NCI-H460 (cell line): ENCODE measurements around the gene ATF6. TPM values are rescaled to one million over a fixed set of nuclear protein-coding genes. Genes with fewer than 3 reads are reported as not detected.
A peak's percentile ranks its signal among the peaks of the same experiment; 100 is the strongest.
"Not testable (repeated sequence)": the region's sequence is repeated elsewhere in the genome, so short reads cannot be mapped to it uniquely, and the experiment has no call there.

Experiments
- DNase-seq: peaks from one replicate; pipeline ENCODE4 v3.0.0-alpha.2; 2016; ENCODE audit warnings: low read depth; ENCODE audit errors: extremely low read depth
- total RNA-seq: library from RNA; depleted of rRNA; stranded (reverse); fragments of >200 nt; shearing (Covaris generic); gene quantifications from 2 replicates; pipeline ENCODE4 v1.2.3, GENCODE V29; 2014

ATF6 gene
- total RNA-seq, 1 experiment from 2014 or later: 56.4 TPM

GRCh38 chr1:161778522-161778921 is 12.4 kb downstream of the ATF6 start:
- no peak for DNase-seq

DNA sequence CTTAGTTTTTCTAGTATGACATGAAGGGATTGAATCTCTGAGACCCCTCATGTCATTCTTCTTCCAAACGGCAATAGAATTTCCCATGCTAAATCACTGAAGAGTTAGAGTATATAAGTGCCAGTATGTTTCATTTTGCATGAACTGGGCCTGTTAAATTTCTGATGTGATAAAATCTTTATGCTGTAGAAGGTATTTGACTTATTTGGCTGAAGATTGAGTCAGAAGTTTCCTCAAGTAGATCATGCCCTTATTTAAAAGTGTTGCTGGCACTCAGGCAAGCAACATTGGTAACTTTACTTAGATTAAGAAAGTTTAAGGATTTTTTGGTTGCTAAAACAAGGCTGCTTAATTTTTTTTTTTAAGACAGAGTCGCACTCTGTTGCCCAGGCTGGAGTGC is 13.3 kb downstream of the ATF6 start:
- no peak for DNase-seq

- no peak for DNase-seq
Measured at GRCh38 chr1:161781995-161782394, 15.9 kb downstream of the ATF6 start.

DNA sequence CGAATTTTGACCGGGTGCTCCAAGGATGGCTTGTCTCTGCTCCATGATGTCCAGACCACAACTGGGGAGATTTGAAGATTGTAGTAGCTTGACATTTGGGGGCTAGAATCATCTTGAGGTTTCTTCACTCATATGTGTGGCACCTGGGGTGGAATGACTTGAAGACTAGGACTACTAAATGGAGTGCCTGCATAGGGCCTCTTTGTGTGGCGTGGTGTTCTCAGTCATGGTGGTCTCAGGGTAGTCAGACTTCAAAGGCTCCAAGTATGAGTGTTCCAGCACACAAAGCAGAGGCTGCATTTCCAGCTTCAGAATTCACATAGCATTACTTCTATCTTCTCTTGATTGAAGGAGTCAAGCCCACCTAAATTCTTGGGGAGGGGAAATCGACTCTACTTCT is 16.8 kb downstream of the ATF6 start:
- DNase-seq: no peak

DNA sequence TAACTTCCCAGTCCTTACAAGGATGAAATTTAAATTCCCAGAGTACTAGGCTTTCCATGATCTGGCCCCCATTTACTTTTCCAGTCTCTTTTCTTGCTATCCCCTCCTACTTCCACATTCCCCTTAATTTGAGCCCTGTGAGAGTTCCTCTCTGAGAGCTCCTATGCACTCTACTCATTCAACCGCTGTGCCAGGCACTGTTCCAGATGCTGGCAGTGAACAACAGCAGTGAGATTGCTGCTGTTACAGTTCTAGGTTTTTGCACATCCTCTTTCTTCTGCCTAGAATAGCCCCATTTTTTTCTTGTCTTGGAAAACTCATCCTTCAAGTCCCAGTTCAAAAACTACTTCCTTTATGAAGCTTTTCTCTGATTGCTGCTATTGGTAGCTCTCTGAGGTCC is 18.8 kb downstream of the ATF6 start:
- no peak for DNase-seq

GRCh38 chr1:161787355-161787754 is 21.2 kb downstream of the ATF6 start:
- no peak for DNase-seq

GRCh38 chr1:161790587-161791317 is 24.6 kb downstream of the ATF6 start:
- no peak for DNase-seq

DNA sequence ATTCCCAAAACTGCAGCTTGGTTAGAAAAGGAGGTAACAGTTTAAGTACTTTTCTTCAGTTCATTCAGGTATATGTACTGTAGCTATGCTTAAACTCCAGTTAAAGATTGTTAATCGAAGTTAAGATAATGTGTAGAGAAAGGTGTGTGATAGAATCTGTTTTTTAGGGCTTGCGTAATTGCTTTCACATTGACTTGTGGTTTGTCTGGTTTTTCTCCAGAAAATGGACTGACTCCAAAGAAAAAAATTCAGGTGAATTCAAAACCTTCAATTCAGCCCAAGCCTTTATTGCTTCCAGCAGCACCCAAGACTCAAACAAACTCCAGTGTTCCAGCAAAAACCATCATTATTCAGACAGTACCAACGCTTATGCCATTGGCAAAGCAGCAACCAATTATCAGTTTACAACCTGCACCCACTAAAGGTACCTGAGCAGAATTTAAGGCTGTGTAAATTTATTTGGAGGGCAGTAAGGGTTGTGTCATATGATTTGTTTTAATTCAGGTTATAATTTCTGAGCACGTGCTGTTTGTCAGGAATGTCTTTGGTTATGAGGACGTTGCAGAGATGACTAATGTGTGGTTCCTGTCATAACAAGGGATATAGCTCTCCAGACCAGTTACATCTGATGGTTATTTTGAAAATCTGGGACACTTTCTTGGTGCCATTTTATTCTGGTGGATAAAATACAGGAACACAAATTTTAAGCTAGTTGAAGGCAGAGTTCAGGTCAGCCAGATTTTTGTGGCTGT is 26.0 kb downstream of the ATF6 start:
- no peak for DNase-seq

GRCh38 chr1:161792740-161793139 is 26.6 kb downstream of the ATF6 start:
- DNase-seq: peak; percentile 72

DNA sequence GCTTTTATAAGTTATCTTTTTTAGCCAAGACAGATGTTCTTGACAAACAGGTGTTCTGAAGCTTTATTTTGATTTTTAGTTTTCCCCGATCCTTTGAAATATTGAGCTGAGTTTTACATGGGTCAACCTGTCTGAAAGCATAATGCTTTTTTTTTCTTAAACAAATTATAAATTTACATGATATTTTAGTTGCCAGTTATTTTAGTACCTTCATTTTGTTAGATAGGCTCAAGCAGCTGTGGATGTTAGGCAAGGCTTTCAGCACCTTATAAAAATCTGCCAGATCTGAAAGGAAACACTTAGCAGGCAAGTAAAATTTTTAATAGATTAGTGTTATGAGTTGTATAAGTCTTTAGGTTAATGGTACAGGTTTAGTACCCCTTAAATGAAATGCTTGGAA is 33.7 kb downstream of the ATF6 start:
- DNase-seq: no peak

DNA sequence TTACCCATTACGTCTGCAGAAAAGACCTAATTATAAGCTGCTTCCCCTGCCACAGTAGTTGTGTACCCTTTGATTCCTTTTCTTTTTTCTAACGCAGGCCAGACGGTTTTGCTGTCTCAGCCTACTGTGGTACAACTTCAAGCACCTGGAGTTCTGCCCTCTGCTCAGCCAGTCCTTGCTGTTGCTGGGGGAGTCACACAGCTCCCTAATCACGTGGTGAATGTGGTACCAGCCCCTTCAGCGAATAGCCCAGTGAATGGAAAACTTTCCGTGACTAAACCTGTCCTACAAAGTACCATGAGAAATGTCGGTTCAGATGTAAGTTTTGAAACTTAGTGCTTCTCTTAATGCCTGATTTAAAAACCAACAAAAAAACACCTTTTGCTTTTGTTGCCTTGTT is 35.8 kb downstream of the ATF6 start:
- no peak for DNase-seq

DNA sequence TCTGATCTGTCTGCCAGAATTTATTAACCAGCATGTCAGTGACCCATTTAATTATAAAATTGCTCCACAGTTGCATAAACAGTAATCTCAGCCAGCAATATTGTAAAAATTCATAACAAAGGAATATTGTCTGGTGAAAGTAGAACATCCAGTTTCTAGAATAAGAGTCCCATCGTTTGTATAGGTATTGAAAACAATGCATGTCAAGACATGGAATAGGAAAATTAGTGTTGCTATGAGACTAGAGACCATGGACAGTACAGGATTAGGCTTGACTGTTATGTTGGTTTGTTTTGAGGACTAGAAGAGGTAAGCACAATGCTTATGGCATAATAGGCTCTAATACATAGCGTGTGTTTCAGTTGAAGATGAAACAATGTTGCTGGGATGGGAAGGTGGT is 37.1 kb downstream of the ATF6 start:
- no peak for DNase-seq

- no peak for DNase-seq
Measured at GRCh38 chr1:161805399-161806197, 39.5 kb downstream of the ATF6 start.

DNA sequence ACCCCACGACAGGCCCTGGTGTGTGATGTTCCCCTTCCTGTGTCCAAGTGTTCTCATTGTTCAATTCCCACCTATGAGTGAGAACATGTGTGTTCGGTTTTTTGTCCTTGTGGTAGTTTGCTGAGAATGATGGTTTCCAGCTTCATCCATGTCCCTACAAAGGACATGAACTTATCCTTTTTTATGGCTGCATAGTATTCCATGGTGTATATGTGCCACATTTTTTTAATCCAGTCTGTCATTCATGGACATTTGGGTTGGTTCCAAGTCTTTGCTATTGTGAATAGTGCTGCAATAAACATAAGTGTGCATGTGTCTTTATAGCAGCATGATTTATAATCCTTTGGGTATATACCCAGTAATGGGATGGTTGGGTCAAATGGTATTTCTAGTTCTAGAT is 43.1 kb downstream of the ATF6 start:
- DNase-seq: not testable (repeated sequence)

DNA sequence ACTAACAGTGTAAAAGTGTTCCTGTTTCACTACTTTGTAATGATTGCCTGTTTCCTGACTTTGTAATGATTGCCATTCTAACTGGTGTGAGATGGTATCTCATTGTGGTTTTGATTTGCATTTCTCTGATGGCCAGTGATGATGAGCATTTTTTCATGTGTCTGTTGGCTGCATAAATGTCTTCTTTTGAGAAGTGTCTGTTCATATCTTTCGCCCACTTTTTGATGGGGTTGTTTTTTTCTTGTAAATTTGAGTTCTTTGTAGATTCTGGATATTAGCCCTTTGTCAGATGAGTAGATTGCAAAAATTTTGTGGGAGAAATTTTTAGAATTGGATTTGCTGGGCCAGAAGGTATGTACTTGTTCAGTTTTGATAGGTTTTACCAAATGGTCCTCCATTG is 43.5 kb downstream of the ATF6 start:
- DNase-seq: not testable (repeated sequence)

DNA sequence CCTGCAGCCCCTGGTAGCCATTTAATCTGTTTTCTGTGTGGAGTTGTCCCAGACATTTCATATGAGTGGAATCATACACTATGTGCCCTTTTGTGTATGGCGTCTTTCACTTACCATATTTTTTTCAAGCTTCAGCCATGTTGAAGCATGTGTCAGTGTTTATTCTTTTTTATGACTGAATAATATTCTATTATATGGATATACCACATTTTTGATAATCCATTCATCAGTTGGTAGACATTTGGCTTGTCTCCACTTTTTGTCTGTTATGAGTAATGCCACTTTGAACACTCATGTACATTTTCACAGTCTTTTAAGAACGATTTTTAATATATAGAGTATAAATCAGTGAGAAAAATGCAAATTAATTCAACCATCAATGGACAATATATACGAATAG is 44.7 kb downstream of the ATF6 start:
- no peak for DNase-seq

- no peak for DNase-seq
Measured at GRCh38 chr1:161816201-161816600, 50.1 kb downstream of the ATF6 start.

- no peak for DNase-seq
Measured at GRCh38 chr1:161817176-161817730, 51.1 kb downstream of the ATF6 start.

DNA sequence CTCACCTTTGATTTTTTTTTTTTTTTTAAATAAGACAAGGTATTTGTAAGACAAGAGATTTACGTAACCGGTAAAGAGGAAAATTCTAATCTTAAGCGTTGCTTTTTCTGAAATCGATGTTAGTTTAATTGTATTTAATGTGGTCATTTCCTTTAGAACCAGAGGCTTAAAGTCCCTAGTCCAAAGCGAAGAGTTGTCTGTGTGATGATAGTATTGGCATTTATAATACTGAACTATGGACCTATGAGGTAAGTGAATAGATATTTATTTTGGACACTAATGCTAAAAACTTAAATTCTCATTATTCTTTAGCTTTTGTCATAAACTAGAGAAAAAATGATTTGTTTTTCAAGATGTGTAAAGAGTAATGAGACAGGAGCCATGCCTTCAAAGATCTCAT is 54.8 kb downstream of the ATF6 start:
- no peak for DNase-seq

- DNase-seq: no peak
Measured at GRCh38 chr1:161824618-161825017, 58.5 kb downstream of the ATF6 start.

- DNase-seq: no peak
Measured at GRCh38 chr1:161825831-161826230, 59.7 kb downstream of the ATF6 start.
